AG10803 (cell line): ENCODE measurements around the gene HPCA.
A peak's percentile ranks its signal among the peaks of the same experiment; 100 is the strongest.

ENCODE experiments used
- DNase-seq: peaks from one replicate; pipeline ENCODE4 v3.0.0; 2010; ENCODE audit warnings: low read depth
- H3K4me3 ChIP-seq: 2 replicates; pipeline ENCODE4 v1.5.1; 2011; ENCODE audit warnings: mild to moderate bottlenecking, low read length, control low read depth
- CTCF ChIP-seq: conservative IDR thresholded peaks from 2 replicates; pipeline ENCODE4 v1.5.1; 2011; ENCODE audit warnings: mild to moderate bottlenecking, low read length, control low read depth, inconsistent platforms

HPCA gene

GRCh38 chr1:32890516-32891240 lies 4.4 kb downstream of the HPCA start:
- no peak for TF ChIP-seq CTCF
- DNase-seq = no peak

GRCh38 chr1:32891241-32891570 lies 4.9 kb downstream of the HPCA start:
- TF ChIP-seq CTCF = no peak
- DNase-seq = no peak
- H3K4me3 ChIP-seq = no peak overlapping the region

More at GRCh38 chr1:32890516-32891240, 4.4 kb downstream of the HPCA start:
- no peak overlapping the region for H3K4me3 ChIP-seq

- TF ChIP-seq CTCF = no peak
- DNase-seq = no peak
- H3K4me3 ChIP-seq = no peak overlapping the region
Observed at GRCh38 chr1:32891630-32892029, 5.3 kb downstream of the HPCA start.

GRCh38 chr1:32892368-32893197 lies 6.3 kb downstream of the HPCA start:
- DNase-seq = no peak
- peak; percentile 22; the same call in 1 of the 2 replicates for TF ChIP-seq CTCF
- peak overlapping the region; percentile 44 for H3K4me3 ChIP-seq

GRCh38 chr1:32893198-32894018 lies 7.1 kb downstream of the HPCA start:
- H3K4me3 ChIP-seq = peak overlapping the region; percentile 44
- no peak for TF ChIP-seq CTCF
- DNase-seq = no peak

GRCh38 chr1:32894019-32894600 lies 7.8 kb downstream of the HPCA start:
- TF ChIP-seq CTCF = no peak
- DNase-seq = no peak
- no peak overlapping the region for H3K4me3 ChIP-seq
